IPS DF 4.7 (cell line): Measurements from ENCODE around the gene RNMT.

Source experiments
- DNase-seq: peaks from one replicate; pipeline ENCODE4 v3.0.0-alpha.2; 2013; ENCODE audit warnings: low spot score; ENCODE audit errors: extremely low read depth

RNMT gene

GRCh38 chr18:13810950-13811485 is 84.5 kb downstream of the RNMT start:
- DNase-seq: no peak

GRCh38 chr18:13811993-13812392 is 85.5 kb downstream of the RNMT start:
- no peak for DNase-seq

GRCh38 chr18:13813271-13813849 is 86.9 kb downstream of the RNMT start:
- no peak for DNase-seq
